SKM-1 treated with dmso at 0.1 percent for 144 hours (cell line): ENCODE measurements around the gene EFCAB6.
"Not testable (repeated sequence)": the region's sequence is repeated elsewhere in the genome, so short reads cannot be mapped to it uniquely, and the experiment has no call there.

Source experiments
- DNase-seq: peaks from one replicate; lab custom pipeline; 2025; ENCODE audit not compliant: unreplicated experiment; lab: John Stamatoyannopoulos, UW

Gene EFCAB6

GRCh38 chr22:43720716-43721115 is 91.4 kb downstream of the EFCAB6 start:
- DNase-seq, result peak; percentile 8

- DNase-seq, result no peak
Measured at GRCh38 chr22:43714104-43714503, 98.0 kb downstream of the EFCAB6 start.

DNA sequence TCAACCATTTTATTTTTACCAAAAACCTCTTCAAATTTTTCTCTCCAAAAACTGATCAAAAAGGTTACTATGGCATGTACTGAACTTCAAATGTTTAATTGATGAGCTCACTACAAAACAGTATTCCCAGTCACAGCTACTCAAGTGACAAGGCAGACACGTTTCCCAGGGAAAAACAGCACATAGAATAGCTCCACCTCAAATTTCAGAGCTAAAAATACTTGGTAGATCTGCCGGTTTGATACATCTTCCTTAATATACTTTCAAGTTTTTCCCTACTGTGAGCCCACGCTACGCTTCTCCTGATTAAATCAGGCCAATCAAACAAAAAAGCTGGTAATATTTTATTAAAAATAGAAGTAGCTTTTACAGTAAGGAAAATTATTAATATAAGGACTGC is 100.4 kb downstream of the EFCAB6 start:
- no peak for DNase-seq

GRCh38 chr22:43707648-43708047 is 104.5 kb downstream of the EFCAB6 start:
- no peak for DNase-seq

DNA sequence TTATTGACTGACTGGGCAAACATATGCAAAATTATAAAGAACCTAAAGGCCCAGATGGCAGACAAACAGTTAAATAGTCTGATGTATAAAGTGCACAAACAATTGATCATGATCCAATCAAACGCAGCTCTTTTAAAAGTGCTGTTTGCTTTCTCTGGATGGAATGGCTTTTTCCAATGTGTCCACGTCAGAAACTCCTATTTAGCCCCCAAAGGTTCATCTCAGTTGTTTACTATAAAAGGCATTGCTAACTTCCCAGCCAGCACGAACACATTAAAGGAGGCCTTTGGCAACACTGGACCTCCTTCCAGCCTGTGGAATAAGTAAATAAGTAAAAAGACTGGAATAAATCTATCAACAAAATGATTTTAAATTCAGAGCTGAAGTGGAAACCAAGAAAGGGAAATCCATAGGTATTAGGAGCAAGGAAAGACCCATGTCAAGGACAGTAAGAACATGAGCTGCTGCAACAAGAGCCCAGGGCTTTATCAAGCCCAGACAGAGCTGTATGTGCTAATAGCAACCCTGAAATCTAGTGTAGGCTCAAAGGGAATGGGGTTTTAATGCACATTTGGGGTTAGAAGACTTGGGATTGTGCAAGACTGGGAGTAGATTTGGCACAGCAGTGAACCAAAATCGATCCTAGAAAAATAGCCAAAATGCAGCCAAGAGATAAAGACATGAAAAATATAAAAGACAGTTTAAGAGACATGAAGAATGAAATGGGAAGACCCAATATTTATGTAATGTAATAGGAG is 105.4 kb downstream of the EFCAB6 start:
- DNase-seq, result no peak

DNA sequence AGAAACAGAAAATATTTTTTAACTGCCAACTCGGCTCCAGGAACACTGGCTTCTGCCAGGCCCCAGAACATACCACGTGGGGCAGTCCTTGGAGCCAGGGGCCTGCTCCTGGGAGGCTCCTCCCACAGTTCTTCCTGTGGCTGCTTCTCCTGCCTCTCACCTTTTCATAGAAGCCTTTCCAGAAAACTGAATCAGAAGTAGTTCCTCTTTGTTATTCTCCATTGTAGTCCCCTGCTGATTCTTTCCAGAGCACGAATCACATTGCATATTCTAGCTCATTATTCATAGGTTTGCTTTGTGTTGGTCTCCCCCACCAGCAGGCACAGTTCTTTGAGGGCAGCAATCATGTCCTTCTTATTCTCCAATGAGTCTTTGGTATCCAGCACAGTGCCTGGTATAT is 106.0 kb downstream of the EFCAB6 start:
- DNase-seq, result no peak

- DNase-seq, result no peak
Measured at GRCh38 chr22:43704051-43704450, 108.1 kb downstream of the EFCAB6 start.

DNA sequence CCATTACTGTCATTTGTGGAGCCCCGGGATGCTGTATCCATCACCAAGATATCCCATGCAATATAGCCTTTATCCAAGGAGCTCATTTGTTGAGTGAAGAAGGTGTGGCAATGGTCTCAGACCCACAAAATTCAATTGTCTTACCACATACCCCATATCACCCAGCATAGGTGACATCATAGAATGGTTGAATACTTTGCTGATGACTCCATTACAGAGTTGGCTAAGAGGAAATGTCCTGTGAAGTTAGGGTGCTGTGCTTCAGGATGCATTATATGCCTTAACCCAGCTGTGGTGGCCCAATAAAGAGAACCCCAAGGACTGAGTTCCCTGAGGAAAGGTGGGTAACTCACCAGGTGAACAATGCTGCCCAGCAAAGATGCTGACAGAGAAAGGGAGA is 113.7 kb downstream of the EFCAB6 start:
- no peak for DNase-seq

GRCh38 chr22:43697894-43698293 is 114.2 kb downstream of the EFCAB6 start:
- no peak for DNase-seq

- no peak for DNase-seq
Measured at GRCh38 chr22:43693249-43693648, 118.9 kb downstream of the EFCAB6 start.

- DNase-seq, result no peak
Measured at GRCh38 chr22:43689356-43689755, 122.7 kb downstream of the EFCAB6 start.

- no peak for DNase-seq
Measured at GRCh38 chr22:43682851-43683250, 129.3 kb downstream of the EFCAB6 start.

DNA sequence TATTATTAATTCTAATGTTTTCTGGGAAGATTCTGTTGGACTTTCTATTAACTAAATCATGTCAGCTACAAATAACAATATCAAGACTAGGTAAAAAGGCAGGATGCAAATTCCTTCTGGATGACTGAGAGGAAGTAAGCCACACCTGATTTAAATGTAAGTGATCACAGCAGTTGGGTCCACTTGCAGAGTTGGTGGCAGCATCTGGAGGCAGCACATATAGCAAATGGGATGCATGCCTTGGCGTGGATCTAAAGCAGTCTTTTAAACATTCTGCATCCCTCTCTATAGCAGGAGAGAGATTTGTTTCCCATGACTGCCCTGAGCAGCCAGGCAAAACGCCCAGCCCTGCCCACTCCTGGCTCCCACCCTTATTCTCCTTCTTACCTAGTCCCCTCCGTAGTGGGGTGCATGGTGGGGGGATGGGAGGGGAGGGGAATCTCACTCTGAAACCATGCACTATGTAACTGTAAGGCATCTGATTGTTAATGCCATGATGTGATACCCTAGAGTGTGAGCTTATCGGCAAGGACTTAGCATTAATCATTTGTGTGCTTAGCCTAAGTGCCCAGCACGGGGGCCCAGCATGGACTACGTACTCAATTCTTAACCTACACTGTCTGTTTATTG is 130.3 kb downstream of the EFCAB6 start:
- DNase-seq, result no peak

DNA sequence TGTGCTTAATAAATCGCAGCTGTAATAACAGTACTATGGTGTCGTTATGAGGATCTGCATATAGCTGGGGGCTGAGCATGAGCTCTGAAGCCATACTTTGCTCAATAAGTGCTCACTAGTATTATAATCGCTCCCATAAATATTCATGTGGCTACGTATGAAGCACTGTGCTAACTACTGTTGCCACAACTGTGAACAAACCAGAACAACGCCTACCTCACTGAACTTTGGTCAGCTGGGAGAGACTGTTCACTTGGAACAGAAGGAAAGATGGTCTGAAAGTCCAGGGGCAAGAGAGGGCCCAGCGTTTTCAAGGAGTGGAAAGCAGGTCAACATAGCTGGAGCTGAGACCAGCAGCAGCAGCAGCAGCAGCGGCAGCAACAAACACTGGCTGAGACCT is 141.6 kb downstream of the EFCAB6 start:
- DNase-seq, result no peak

- no peak for DNase-seq
Measured at GRCh38 chr22:43669190-43669589, 142.9 kb downstream of the EFCAB6 start.

DNA sequence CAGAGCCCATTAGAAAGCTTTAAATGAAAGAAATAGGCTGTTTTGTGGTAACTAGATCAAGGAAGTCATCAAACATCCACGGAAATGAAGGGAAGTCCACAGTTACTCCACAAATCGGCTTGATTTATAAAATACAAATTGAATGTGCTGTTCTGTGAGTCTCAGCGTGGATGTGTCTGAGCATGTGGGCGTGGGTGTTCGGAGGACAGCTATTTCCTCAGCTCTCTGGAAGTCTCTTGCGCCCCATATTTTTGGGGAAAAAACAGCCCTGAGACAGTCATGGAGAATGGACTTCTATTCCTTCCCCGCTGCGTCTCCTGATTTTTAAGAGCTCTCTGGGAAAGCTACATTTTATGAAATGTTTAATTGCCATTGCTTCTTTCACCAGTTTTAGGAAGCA is 144.4 kb downstream of the EFCAB6 start:
- no peak for DNase-seq

GRCh38 chr22:43666457-43666856 is 145.6 kb downstream of the EFCAB6 start:
- DNase-seq, result no peak

DNA sequence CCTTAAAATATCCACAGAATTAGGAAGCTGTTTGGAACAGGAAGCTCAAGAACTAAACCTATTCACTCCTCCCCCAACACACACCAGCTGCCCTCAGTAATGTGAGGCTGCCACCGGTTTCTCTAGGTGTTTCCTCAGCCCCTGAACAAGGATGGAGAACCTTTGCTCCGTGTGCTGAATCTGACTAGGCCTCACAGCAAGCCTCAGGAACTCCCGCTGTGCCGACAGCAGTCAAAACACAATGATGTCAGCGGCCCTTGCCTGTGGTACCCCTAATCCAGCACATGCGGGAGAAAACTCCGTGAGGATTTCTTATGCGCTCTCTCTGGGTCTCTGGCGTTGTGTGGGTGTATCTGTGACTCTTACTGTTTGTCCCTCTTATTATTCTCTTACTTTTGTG is 153.3 kb downstream of the EFCAB6 start:
- DNase-seq, result no peak

- DNase-seq, result not testable (repeated sequence)
Measured at GRCh38 chr22:43656581-43656980, 155.5 kb downstream of the EFCAB6 start.

- no peak for DNase-seq
Measured at GRCh38 chr22:43654271-43654670, 157.8 kb downstream of the EFCAB6 start.

DNA sequence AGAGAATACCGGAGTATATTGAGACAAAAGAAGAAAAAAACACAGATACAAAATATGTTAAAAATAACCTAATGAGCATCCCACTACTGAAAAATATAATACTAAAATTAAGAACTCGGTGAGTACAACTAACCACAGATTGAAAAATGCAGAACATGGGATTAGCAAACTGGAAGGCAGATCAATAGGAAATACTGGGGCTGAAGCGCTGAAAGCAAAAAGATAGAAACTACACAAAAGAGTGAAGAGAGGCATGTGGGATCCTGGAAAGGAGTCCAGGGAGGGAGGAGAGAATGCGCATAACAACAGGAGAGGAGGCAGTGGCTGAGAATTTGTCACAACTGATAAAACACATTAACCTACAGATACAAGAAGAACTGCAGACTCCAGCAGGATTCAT is 159.3 kb downstream of the EFCAB6 start:
- DNase-seq, result no peak

DNA sequence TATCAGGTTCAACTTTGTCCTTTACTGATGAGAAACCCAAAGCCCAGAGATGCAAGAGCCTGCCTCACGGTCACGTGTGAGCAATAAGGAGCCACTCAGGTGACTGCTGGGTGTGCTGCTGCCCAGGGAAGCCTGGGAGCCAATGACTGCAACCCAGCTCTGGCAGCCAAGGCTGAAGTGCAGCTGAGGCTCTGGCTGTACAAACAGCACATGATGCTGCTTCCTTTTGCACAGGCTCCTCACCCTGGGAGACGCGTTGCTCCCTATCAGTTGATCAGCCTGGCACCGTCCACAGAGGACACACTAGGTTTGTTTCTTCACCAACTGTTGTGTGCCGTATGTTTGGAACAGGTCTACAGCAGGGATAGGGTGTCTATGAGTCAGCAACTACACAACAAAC is 168.7 kb downstream of the EFCAB6 start:
- no peak for DNase-seq
